ENCODE data around the gene RALGAPA1.
A peak's percentile ranks its signal among the peaks of the same experiment; 100 is the strongest.
"Not testable (repeated sequence)": the region's sequence is repeated elsewhere in the genome, so short reads cannot be mapped to it uniquely, and the experiment has no call there.

The RALGAPA1 gene

DNA sequence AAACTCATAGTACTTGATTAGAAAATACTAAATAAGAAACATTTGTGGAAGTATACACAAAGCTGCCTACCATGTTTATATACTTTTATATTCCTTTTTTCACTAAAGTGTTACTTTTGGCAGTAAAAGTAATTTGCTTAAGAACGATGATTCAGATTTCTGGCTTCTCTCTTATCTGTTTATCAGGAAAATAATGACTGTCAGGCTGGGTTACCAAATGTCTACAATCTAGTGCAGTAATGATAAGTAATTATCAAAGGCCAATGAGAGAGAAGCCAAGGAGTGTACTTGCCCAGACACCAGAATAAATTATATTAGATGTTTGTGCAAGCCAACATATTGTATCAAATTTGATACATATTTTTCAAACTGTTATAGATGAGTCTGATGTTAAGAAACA lies 113.4 kb downstream of the RALGAPA1 start:
- no peak for DNase-seq

- no peak for DNase-seq
Observed at GRCh38 chr14:35695072-35695471, 114.0 kb downstream of the RALGAPA1 start.

GRCh38 chr14:35689000-35689460 lies 120.1 kb downstream of the RALGAPA1 start:
- DNase-seq, result no peak

DNA sequence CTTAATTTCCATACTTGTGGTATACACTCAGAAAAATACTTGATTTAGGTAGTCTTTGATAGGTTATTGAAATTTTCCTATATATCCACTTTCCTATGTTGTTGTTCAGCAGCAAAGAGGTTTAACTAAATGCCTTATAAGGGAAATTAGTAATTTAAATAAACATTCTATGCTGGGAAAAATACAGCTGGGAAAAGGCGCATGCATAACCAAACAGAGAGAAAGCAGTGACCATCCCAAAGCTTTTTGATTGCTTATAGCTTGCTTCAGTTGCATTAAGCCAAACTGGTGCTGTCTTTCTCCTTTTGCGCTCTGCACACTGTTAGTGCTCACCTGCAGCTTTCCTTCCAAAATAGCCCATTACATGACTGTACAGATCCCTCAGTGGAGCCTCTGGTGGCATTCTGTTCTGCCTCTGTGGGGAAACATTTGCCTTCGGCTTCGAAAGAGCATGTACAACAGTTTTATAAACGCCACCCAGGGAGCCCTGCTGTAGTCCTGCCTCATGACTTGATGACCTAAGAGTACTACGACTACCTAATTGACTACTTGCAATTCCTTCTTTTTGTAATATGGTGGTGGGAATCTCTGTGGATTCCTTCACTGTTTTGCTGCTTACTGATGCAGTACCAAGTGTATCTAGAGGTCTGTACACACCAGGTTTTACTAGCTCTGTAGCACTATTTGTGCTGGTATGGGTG lies 120.8 kb downstream of the RALGAPA1 start:
- no peak for DNase-seq

DNA sequence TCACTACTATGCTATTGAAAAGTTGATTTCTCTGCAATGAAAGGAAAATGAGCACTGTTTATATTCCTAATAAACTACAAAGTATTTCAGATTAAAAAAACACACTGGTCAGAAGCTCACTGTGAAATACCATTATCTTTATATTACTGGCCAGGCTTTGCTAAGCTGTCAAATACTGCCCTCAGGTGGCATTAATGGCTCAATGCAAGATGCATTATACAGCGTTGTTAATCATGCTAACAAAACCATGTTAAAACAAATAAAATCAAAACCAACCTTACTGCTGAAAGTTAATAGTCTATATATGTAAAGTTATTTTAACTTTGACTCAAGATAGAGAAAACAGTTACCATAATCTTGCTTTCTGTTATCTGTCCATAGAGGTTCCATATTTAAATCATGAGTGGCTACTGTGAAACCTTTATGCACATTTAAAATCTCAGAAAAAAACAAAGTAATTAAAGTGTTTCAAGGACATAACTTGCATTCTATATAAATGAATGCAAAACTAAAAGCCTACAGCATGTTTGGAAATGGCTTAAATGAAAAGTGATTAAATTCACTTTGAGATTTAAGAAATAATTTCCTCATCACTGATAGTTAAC lies 121.7 kb downstream of the RALGAPA1 start:
- peak; percentile 62 for DNase-seq

DNA sequence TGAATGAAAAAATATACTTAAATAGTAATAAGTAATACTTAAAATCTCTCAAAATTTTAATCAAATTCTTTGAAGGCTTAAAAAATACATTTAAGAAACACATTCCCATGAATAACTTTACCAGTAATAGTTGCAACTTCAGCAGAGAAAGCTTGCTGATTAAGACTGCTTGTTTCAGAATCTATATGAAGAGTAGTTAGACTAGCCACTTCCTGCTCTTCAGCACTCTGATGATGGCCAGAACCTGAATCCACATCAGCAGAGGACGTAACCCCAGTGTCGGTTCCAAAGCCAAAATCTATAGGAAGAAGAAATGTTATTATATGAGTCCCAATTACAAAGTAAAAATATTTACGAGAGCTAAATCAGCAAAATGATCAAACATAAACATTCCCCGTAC lies 125.4 kb downstream of the RALGAPA1 start:
- DNase-seq, result not testable (repeated sequence)

DNA sequence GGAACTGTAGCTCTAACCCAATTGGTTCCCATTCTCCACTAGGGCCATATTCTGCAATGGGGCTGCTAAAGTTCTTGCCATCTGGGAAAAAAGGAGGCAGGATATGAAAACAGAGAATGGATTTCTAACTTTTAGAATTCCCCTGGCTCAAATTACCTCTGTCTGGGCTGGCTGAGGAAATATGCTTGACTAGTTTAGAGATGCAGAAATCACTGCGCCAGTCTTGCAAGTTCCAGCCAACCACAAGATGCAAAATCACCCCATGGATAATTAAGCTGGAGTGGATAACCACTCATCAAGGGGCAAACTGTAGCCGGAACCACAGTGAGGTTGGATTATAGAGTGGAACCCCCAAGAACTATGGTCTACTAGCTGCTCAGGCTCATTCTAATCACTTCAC lies 126.3 kb downstream of the RALGAPA1 start:
- no peak for DNase-seq

DNA sequence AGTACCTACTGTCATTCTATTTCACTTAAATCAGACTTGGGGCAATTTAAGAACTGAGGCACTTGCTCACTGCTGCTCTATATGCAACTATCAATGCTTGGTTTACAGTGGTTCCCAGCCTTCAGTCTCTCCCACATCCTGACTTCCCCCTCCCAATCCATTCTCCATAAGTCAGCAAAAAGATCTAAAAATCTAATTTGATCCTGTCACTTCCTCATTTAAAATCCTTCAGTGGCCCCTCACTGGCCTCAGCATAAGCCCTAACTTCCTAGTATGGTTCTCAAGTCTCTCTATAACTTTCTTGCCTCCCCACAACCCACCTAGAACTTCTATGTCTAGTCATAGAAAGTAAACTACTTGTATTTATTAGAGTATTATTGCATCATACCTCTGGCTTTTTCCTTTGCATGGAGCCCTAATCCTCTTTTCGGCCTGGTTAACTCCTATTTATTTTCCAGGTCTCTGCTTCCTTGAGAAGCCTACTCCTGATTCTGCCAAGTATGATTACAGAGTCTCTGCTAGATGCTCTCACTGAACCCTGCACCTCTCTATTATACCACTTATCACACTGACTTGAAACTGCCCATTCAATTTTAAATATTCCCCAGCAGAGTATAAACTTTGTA lies 130.6 kb downstream of the RALGAPA1 start:
- peak; percentile 2 for DNase-seq

DNA sequence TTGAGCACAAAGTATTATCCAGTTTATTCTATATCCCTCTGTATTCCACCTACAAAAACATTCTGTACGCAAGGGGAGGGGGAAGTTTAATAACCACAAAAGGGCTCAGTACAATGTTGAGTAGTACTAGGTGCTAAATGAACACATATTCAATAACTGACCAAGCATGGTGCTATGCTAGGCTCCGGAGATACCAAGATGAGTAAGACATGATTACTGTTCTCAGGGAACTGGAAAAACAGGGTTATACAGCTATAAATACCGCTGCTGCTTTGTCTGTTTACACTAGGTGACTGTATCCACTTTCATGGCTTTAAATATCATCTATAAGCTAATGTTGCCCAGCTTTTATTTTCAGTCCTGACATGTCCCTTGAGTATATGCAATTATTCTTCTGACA lies 139.3 kb downstream of the RALGAPA1 start:
- DNase-seq, result no peak

DNA sequence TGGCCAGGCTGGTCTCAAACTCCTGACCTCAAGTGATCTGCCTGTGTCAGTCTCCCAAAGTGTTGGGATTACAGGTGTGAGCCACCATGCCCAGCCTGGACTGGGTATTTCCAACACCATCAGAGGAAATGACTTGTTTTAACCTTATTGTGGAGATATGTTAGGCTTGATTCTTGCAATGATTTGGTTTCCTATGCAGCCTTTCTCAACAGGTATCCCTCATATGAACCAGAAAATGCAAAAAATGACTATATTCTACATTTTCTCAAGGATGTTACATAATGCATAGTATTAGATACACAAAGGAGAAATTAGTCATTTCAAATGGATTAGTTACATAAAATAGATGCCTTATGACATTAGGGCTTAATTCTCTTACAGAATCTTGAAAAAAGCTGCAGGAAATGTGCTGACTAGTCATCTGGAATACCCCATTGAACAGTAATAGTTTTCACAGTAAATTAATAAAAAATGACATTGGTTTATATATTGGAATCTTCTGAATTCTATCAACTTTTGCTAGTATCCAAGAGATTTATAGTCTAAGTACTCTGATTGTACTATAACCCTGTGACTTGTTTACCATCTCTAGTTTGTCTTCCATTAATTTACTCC lies 142.6 kb downstream of the RALGAPA1 start:
- no peak for DNase-seq

DNA sequence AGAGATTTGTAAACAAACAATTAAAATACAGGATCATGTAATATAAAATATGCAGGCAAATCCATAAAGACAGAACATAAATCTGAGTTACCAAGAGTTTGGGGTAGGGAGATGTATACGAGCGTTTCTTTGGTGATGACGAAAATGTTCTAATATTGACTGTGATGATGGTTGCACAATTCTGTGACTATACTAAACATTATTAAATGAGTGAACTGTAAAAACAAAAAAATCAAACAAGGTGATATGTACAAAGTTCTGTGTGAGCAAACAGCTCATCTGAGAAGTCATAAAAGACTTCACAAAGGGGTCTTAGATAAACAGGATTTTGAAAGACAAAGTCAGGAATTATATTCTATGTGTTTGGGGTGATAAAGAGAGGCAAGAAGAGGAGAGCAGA lies 147.2 kb downstream of the RALGAPA1 start:
- DNase-seq, result no peak

GRCh38 chr14:35653045-35653444 lies 156.1 kb downstream of the RALGAPA1 start:
- DNase-seq, result no peak

DNA sequence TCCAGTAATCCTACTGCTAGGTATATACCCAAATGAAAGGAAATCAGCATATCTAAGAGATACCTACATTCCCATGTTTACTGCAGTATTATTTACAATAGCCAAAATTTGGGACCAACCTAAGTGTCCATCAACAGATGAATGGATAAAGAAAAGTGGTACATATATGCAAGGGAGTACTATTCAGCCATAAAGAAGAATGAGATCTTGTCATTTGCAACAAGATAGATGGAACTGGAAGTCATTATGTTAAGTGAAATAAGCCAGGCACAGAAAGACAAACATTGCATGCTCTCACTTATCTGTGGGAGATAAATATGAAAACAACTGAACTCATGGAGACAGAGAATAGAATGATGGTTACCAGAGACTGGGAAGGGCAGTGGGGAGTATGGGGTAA lies 165.6 kb downstream of the RALGAPA1 start:
- DNase-seq, result no peak

DNA sequence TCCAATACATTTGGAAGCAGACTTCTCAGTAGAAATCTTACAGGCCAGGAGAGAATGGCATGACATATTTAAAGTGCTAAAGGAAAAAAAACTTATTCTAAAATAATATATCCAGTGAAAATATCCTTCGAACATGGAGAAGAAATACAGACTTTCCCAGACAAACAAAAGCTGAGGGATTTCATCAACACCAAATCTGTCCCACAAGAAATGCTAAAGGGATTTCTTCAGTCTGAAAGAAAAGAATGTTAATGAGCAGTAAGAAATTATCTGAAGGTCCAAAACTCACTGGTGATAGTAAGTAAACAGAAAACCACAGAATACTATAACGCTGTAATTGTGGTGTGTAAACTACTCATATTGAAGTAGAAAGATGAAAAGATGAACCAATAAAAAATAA lies 171.2 kb downstream of the RALGAPA1 start:
- no peak for DNase-seq

GRCh38 chr14:35637269-35637668 lies 171.8 kb downstream of the RALGAPA1 start:
- no peak for DNase-seq

DNA sequence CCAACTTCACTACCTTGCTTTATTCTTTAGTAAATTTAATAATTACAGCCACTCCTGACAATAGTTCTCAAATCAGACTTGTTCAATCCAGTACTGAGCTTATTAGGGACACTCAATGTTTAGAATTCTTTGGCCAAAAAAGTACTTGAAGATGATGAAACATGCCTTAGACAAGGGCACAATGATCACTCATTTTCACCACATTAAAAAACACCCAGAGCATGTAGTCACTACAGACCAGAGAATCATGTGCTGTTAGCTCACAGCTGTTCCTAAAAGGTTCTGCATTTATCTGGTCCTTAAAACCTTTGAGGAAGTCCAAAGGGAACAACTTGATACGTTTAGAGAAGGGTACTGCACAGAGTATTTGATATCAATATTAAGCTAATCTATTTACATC lies 176.4 kb downstream of the RALGAPA1 start:
- peak; percentile 66 for DNase-seq

- no peak for DNase-seq
Observed at GRCh38 chr14:35632271-35632670, 176.8 kb downstream of the RALGAPA1 start.

GRCh38 chr14:35631071-35631805 lies 177.9 kb downstream of the RALGAPA1 start:
- DNase-seq, result no peak

GRCh38 chr14:35628989-35629388 lies 180.1 kb downstream of the RALGAPA1 start:
- no peak for DNase-seq

DNA sequence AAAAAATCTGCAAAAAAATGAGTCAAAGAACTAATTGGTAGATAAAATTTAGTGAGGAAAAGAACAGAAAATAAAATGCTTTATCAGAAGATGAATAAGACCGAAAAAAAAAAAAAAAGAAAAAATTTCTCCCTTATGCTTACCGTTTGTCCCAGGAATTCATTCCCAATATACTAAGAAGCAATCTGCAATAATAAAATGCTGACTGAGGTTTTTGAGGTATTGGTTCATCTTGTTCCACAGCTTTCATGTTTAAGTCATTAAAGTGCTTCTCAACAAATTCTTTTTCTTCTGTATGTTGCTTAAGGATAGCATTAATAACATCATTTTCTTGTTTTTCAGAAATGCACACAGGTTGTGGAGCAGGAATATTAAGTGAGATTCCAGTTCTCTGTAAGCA lies 182.1 kb downstream of the RALGAPA1 start:
- DNase-seq, result not testable (repeated sequence)

DNA sequence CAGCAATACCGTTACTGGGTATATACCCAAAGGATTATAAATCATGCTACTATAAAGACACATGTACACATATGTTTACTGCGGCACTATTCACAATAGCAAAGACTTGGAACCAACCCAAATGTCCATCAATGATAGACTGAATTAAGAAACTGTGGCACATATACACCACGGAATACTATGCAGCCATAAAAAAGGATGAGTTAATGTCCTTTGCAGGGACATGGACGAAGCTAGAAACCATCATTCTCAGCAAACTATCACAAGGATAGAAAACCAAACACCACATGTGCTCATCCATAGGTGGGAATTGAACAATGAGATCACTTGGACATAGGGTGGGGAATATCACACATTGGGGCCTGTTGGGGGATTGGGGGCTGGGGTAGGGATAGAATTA lies 187.1 kb downstream of the RALGAPA1 start:
- DNase-seq, result not testable (repeated sequence)

DNA sequence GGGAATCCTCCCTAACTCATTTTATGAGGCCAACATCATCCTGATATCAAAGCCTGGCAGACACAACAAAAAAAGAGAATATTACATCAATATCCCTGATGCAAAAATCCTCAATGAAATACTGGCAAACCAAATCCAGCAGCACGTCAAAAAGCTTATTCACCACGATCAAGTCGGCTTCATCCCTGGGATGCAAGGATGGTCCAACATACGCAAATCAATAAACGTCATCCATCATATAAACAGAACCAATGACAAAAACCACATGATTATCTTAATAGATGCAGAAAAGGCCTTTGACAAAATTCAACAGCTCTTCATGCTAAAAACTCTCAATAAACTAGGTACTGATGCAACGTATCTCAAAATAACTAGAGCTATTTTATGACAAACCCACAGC lies 189.1 kb downstream of the RALGAPA1 start:
- DNase-seq, result not testable (repeated sequence)

DNA sequence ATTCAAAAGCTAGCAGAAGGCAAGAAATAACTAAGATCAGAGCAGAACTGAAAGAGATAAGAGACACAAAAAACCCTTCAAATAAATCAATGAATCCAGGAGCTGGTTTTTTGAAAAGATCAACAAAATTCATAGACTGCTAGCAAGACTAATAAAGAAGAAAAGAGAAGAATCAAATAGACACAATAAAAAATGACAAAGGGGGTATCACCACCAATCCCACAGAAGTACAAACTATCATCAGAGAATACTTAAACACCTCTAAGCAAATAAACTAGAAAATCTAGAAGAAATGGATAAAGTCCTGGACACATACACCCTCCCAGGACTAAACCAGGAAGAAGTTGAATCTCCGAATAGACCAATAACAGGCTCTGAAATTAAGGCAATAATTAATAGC lies 189.6 kb downstream of the RALGAPA1 start:
- not testable (repeated sequence) for DNase-seq
